ENCODE results near the gene SORCS1.

The SORCS1 gene

GRCh38 chr10:106615081-106615480 is 549.4 kb downstream of the SORCS1 start:
- Mint-ChIP-seq H3K27ac (peak overlapping the region in 1 of 3 experiments; percentile 18), H3K27me3 (ENCODE audit: low read depth) (no peaks in the 10 kb centered on the region), H3K9me3 (no peaks in the 10 kb centered on the region), H3K36me3 (ENCODE audit: low read depth) (no peaks in the 10 kb centered on the region), H3K4me3 (no peak overlapping the region), H3K4me1 (peaks cover 20% of the 10 kb centered on the region)
- no peak for TF ChIP-seq CTCF (IDR thresholded peaks at IDR 0.05; ENCODE audit: unreplicated experiment in 3 of 3)

GRCh38 chr10:106614293-106614692 is 550.2 kb downstream of the SORCS1 start:
- Mint-ChIP-seq H3K9me3 (no peaks in the 10 kb centered on the region), H3K4me1 (peaks cover 12% of the 10 kb centered on the region), H3K36me3 (ENCODE audit: low read depth) (no peaks in the 10 kb centered on the region), H3K27ac (no peak overlapping the region), H3K27me3 (ENCODE audit: low read depth) (no peaks in the 10 kb centered on the region), H3K4me3 (no peak overlapping the region)
- TF ChIP-seq CTCF (IDR thresholded peaks at IDR 0.05; ENCODE audit: unreplicated experiment in 3 of 3): no peak

GRCh38 chr10:106612381-106612780 is 552.1 kb downstream of the SORCS1 start:
- H3K27ac Mint-ChIP-seq: no peak overlapping the region
- peaks cover 8% of the 10 kb centered on the region for H3K4me1 Mint-ChIP-seq
- no peak overlapping the region for H3K4me3 Mint-ChIP-seq
- TF ChIP-seq CTCF (IDR thresholded peaks at IDR 0.05; ENCODE audit: unreplicated experiment in 3 of 3): no peak
- no peaks in the 10 kb centered on the region for H3K27me3 Mint-ChIP-seq (ENCODE audit: low read depth)
- H3K36me3 Mint-ChIP-seq (ENCODE audit: low read depth): no peaks in the 10 kb centered on the region
- no peaks in the 10 kb centered on the region for H3K9me3 Mint-ChIP-seq

- Mint-ChIP-seq H3K9me3 (no peaks in the 10 kb centered on the region), H3K4me1 (no peaks in the 10 kb centered on the region), H3K4me3 (no peak overlapping the region), H3K27me3 (ENCODE audit: low read depth) (no peaks in the 10 kb centered on the region), H3K27ac (no peak overlapping the region), H3K36me3 (ENCODE audit: low read depth) (no peaks in the 10 kb centered on the region)
- TF ChIP-seq CTCF (IDR thresholded peaks at IDR 0.05; ENCODE audit: unreplicated experiment in 3 of 3): peak in 1 of 3 experiments; percentile 11
These were observed 554.8 kb downstream of the SORCS1 start for GRCh38 chr10:106609470-106610266.

- Mint-ChIP-seq H3K9me3 (no peaks in the 10 kb centered on the region), H3K36me3 (ENCODE audit: low read depth) (no peaks in the 10 kb centered on the region), H3K4me3 (no peak overlapping the region), H3K27ac (no peak overlapping the region), H3K27me3 (ENCODE audit: low read depth) (no peaks in the 10 kb centered on the region), H3K4me1 (peaks cover 2% of the 10 kb centered on the region)
- TF ChIP-seq CTCF (IDR thresholded peaks at IDR 0.05; ENCODE audit: unreplicated experiment in 3 of 3): no peak
These were observed 556.4 kb downstream of the SORCS1 start for GRCh38 chr10:106608066-106608465.

GRCh38 chr10:106595281-106595680 is 569.2 kb downstream of the SORCS1 start:
- Mint-ChIP-seq H3K9me3 (no peaks in the 10 kb centered on the region), H3K36me3 (ENCODE audit: low read depth) (no peaks in the 10 kb centered on the region), H3K27me3 (ENCODE audit: low read depth) (no peaks in the 10 kb centered on the region), H3K4me1 (peaks cover 6% of the 10 kb centered on the region), H3K27ac (no peak overlapping the region), H3K4me3 (no peak overlapping the region)
- TF ChIP-seq CTCF (IDR thresholded peaks at IDR 0.05; ENCODE audit: unreplicated experiment in 3 of 3): no peak

All from nephron (organoid).